DMS 273 (cell line): ENCODE results near the gene TBCCD1.
"Not testable (repeated sequence)": the region's sequence is repeated elsewhere in the genome, so short reads cannot be mapped to it uniquely, and the experiment has no call there.

Experiments used
- DNase-seq: peaks from one replicate; lab custom pipeline; 2025; ENCODE audit not compliant: unreplicated experiment; lab: John Stamatoyannopoulos, UW

TBCCD1 gene

DNA sequence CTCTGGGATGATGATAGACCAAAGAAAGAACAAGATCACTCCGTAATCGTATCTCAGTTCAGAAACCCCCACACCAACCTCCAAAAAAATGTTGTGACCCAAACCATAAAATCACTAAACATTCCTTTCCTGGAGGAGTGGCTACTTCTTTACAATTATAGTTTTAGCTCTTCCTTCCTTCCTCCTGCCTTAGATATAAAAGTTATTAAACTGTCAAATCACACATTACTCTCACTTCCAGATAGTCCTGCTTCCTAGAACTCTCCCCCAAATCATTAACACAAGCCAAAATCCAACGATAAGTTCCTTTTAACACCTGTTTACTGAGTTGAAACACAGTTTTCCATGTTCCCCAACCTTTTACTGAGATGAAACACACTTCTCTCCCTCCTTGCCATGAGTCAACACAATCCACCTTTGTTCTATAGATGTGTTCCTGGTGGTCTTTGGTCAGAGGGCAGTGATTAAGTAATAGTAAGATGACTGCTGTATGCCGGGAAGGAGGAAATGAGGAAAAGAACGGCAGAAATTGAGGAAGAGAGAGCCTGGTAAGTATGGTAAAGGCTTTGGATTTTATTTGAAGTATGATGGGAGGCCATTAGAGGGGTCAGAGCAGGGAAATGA is 14.6 kb downstream of the TBCCD1 start:
- DNase-seq = no peak

DNA sequence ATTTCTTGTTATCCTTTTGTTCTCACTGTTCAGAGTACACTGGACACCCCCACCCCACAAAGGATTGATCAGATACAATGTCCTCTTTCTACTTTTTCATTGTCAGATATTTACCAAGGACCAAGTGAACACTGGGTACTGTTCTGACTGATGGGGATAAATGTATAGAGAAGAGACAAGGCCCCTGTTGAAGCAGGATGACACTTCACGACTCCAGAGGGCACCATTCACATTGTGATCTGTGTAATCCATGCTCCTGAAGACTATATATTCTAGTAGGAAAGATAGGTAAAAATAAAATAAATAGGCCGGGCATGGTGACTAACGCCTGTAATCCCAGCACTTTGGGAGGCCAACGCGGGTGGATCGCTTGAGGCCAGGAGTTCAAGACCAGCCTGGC is 15.8 kb downstream of the TBCCD1 start:
- DNase-seq = no peak

DNA sequence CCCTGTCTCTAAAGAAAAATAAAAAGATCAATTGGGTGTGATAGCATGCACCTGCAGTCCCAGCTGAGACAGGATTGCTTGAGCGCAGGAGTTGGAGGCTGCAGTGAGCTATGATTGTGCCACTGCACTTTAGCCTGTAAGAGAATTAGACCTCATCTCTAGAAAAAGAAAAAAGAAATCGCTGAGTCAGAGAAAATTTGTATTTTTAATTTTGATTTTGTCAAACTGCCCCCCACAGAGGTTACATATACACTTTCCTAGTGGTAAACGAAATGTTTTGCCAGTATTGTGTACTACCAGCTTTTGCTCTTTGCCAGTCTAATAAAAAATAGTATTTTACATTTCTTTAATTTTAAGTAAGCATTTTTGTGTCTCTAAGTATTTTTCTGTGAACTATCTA is 17.6 kb downstream of the TBCCD1 start:
- no peak for DNase-seq

DNA sequence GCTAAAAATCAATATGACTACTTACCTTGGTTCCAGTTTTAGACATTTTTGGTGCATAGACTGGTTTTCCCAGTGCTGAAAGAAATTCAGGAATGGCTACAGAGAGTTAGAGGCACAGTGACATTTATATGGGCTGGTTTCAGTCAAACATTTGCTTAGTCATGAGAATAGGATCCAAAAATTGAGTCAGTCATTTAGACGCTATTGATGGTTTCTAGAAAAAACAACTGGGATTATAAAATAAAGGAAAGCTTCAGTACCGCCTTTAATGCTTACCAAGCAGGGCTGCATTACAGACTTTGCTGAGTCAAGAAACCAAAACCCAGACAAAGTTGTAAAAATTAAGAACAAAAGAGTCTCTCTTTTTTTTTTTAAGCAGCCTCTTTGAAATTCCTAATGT is 22.9 kb downstream of the TBCCD1 start, which contains the start of gene CRYGS:
Gene CRYGS (minus strand): TSS at position 100 of the 400 bp plus-strand sequence. CDS start 54 bp downstream, at position 46.
- DNase-seq = no peak

DNA sequence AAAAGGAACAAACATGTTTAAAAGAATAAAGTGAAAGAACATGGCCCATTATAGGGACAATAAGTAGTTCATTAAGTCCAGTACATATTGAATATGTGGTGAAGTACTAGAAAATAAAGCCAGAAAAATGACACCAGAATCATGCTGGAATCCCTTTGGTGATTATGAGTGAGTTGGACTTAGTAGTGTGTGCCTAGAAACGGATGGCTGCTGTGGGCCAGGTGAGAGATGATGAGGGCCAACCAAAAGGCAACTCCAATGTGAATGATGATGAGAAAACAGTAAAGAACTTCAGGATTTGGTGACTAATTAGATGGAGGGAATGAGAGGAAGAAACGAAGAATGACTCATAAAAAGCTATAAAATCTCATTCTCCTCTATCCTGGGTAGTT is 26.3 kb downstream of the TBCCD1 start:
- DNase-seq = no peak

DNA sequence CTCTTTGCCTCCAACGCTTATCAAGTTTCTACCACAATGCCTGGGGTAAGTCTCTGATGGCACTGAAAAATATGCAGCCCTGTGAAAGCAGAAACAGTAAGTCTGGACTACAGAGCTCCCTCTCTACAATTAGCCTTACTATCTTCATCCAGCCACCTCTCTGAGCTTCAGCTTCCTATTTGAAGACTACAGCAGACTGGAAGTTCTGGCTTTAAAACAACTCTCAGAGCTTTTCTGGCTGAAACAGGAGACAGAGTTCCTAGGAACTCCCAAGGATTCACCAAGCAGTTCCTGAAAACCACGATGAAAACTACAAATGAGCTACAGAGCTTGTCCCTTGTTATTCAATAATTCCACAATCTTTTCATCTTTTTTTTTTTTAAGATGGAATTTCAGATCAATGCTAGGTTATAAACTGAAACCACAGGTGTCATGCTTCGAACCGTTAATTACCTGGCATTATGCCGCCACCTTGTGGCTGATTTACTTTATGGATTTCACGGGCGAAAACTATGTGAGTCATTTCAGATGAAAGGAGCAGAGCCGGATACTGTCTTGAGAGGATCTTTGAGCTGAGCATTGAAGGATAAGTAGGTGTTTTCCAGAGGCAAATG is 26.8 kb downstream of the TBCCD1 start:
- peak; percentile 93 for DNase-seq

DNA sequence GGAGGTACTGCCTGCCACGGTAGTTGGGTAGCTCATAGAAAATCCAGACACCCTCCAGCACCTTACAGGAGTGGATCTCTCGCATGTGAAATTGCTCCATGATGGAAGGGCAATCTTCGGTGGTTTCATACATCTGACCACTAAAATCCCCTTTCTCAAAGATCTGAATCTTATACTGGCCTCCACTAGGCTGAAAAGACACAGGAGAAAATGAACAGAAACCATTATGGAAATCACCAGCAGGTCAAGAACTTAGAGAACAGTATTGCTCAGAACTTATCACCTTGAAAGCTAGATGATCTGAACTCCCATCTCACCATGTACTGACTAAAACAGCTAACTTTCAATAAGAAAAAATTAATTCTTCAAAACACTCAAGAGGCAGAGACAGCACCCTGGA is 28.4 kb downstream of the TBCCD1 start:
- no peak for DNase-seq

DNA sequence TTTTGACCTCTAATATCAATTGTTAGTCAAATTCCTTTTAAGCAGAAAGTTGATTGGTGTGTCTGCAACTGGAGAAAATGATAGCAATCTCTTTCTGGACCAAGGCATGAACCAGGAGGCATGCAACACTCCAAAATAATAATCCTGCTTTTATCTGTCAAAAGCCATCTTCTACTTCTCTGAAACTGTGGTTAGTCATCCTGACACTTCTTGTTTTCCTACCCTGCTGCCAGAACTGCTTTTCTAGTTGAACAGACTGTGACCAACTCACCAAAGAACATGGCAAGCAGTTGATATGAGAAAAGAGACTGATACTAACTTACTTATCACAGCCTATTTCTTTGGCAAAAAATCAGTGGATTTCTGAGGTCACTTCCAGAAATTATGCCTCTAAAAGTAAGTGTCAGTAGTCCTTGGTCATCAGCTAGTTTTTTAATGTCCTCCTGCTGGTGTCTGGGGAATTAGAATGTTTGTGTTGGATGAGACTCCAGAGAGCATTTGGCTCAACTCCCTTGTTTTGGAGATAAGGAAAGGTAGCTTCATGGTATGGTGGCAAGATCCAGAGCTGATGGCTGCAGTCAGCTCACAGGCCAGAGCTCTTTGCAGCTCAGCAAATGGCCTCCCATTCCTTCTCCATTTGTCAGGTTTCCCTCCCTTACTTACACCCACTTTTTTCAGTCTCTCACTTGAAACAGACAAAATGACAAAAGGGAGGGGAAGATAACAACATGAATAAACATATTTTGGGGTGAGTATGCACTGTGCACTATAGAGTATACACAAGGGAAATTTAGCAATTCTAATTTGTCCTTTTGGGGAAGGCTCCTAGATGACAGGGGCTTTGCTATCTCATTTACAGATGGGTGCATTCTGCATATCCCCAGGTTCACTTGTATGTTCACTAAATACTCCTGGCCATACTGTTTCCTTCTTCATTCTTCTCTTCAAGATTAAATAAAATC is 30.0 kb downstream of the TBCCD1 start:
- DNase-seq = peak; percentile 33

DNA sequence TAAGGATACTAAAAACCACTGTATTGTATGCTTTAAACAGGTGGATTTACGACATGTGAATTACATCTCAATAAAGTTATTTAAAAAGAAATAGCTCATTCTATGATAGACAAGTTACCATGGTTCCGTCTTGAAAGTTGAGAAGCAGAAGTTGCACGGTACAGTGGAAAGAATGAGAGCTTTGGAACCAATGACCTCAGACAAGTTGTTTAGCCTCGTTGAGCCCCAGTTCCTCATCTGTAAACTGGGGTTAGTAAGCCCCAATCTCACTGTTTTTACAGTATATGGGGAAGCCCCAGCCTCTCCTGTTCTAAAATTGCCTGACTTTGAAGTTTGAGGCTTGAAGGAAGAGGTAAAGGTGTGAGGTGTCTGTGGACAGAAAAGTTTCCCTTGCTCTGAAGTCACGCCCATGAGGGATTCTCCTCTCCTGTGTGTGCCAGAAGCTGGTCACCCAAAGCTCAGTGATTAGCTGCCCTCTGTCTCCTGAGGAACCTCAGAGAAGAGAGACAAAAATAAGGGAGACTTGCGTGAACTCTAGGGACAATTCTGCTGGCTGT is 32.9 kb downstream of the TBCCD1 start:
- DNase-seq = no peak

DNA sequence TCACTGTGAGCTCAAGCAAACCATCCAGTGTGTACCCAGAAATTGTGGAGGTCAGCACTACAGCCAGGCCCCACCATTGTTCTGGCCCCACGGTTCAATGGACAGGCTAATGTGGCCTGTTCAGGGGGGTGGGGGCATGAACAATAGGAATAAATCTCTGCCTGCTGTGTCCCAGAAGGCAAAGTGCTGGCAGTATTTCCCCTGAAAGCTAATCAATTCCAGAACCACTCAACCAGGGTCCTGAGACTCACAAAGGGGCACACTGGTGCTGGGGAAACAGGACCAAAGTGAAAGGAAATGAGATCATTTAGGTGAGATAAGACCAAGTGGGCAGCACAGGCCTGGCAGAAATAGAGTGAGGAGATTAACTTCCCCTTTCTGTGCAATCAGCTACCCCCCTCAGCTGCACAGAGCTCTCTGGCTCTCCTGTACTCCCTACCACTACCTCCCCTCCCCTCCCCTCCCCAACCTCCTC is 34.5 kb downstream of the TBCCD1 start:
- DNase-seq = no peak

DNA sequence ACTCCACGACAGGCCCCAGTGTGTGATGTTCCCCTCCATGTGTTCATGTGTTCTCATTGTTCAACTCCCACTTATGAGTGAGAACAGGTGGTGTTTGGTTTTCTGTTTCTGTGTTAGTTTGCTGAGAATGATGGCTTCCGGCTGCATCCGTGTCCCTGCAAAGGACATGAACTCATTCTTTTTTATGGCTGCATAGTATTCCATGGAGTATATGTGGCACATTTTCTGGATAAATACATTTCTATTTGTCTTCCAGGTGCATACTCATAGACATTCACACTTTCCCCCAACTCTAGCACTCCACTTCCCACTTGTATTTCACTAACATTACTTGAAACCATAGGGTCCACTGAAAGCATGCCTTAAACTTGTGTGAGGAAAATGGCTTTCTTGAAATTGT is 35.4 kb downstream of the TBCCD1 start:
- DNase-seq = not testable (repeated sequence)

DNA sequence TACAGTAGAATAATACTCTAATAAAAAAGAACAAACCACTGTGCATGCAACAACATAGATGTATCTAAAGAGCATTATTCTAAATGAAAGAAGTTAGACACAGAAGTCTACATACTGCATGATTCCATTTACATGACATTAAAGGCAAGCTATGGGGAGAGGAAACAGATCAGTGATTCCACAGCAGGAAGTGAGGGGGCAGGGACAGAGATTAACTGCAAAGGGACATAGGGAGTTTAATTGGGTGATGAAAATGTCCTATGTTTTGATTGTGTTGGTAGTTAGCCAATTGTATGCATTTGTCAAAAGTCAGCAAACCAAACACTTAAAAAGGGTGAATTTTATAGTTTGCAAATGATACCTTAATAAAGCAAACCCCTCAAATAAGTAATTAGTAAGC is 36.7 kb downstream of the TBCCD1 start:
- DNase-seq = peak; percentile 38

DNA sequence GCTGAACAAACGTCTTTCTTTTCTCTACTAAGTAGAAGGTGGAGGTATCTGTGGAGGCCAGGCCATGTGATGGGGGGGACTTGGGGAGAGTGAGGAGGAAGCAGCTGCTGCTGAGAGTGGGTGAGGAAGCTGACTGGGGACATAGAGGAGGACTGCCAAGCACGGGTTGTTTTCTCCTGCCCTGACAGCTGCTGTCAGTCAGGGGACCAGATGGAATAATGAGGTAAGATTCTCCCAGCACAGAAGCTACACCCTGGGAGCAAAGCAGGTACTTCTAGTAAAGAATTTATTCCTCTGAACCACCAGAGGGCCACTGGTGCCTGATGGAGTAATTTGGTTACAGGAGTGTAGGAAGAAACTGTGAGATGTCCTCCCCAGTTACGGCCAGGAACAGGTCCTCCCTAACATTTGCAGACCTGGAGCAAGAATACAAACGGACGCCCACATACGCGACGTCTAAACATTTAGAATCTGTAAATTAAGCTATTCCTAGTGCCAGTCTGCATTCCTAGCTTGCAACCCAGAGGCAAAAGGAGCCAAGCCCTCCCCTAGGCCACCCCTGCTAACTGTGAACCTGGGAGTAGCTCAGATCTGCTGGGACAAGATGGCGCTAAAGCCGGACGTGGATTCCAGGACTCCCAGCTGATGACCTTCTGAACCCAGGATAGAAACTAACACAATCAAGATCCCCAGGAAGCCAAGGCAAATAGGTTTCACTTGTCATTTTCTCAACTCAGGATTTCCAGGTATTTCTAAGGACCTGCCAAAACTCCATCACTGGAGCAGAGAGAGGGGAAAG is 37.7 kb downstream of the TBCCD1 start:
- peak; percentile 98 for DNase-seq

DNA sequence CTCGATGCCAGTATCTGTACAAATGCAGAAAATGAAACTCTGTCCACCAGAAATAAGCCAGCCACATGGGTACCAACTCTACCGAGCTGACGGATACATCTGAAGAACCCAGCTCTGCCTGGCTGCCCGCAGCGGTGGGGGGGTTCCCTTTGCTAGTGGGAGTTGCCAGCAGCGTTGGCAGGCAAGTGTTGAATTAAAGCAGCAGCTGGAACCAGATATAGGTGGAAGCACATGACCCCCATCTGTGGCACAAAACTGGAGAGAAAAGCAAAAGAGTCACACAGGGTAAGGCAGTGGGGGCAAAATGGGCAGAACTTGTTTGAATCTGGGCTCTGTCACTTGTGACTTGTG is 40.9 kb downstream of the TBCCD1 start:
- peak; percentile 98 for DNase-seq

DNA sequence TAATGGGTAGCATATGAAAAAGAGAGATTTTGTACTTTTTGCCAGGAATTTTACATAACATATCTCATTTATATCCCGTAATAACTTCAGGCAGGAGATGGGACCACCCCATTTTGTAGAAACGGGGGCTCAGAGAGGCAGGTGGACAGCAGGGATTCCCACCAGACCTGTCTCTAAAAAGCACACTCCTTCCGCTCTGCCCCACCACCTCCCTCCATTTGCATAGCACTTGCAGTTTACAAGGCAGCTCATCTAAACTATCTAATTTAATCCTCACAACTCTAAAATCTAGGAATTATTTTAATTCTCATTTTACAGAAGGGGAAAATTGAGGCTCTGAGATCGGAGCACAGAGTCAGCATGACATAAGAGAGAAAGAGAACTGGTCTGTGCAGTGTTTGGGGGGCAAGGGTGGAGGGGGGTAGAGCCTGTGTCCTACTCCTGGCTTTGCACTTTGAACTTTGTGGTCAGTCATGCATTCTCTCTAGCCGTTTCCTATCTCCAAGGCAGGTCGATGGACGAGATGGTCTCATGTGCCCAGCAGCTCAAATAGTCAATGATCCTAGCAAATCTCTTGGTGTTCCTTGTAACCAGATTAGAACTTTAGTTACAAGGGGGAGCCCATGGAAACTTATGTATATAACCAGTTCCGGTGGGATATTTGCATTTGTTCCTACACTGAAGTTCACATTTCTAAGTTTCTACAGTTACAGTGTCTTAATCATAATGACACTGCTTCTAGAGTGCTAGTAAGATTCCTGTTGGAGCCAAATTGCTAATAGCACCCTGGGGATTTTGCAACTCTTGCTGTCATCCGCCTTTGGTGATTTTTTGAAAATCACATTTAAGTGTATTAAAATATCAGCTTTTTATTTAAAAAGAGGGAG is 41.5 kb downstream of the TBCCD1 start:
- DNase-seq = peak; percentile 81

DNA sequence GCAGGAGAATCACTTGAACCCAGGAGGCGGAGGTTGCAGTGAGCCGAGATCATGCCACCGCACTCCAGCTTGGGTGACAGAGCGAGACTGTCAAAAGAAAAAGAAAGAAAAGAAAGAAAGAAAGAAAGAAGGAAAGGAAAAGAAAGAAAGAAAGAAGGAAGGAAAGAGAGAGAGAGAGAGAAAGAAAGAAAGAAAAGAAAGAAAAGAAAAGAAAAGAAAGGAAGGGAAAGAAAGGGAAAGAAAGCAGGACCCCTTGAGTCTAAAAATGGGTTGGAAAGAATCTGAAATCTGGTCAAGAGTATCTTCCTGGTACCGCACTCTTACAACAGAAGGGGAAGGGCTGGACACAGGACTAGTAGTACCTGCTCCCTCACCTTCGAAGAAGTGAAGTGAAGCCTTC is 42.5 kb downstream of the TBCCD1 start:
- DNase-seq = no peak

DNA sequence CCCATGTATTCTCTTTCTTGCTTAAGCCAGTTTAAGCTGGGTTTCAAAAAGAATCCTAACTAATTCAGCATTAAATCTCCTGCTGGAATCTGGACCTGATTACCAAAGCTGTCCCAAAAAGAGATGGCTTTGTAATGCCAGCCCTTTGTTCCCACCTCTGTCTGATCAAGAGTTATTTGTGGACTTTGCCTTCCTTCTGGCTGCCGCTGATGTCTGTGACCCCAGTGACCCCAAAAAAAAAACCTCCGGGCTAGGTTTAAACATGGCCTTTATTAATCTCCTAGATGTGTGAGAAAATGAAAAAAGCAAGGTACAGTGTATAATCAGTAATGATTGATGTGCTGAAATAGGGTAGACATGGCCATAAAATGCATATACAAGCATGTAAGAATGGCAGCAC is 43.7 kb downstream of the TBCCD1 start:
- no peak for DNase-seq

DNA sequence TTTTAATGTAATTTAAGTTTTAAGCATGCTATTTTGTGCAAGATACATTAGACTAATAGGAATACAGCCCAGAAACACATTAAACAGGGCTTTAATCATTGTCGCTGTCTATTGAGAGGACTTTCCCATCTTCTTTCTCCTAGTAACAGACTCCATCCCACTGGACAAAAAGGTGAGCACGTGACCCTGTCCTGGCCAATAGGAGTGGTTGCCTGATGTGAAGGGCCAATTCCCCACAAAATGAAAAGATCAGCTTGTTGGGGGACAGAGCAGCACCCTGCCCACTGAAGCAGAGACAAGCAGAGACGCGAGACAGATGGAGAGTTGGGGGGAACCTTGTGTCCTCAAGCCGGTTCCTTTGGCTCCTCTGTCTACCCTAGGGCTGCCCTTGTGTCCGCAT is 44.1 kb downstream of the TBCCD1 start:
- DNase-seq = no peak

DNA sequence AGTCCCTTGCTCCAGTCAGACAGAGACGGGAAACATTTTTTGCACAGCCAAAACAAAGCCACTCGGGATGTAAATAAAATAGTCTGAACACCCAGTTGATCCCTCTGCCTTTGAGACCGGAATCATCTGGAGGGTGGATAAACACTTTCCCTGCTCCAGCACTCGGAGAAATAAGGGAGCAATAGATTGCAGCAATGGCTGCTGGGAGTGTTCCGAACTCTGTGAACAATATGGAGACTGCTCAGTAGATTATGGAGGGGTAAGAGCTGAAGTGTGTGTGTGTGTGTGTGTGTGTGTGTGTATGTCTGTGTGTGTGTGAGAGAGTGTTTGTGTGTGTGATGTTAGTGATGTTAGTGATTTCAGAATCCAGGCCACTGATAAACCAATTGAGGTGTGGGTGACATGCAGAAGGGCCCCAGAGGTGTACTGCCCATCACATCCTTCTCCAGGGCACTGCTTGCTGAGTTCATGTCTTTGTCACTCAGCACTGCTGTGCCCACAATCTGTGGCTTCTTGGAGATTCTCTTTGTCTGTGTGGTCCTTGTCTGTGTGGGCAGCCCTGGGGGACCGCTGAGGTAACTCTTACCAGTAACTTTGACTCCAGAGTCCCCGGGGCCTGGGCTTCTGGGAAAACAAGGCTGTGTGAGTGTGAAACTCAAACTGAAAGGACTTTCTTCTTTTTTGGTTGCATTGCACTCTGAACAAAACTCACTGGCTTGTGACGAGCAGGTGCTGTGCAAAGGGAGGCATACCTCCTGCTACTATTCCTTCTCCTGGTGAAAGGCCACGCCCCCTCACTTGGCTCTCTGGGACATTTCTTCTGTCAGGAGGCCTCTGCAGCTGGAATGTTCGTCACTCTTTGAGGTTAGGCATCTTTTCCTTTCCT is 45.9 kb downstream of the TBCCD1 start:
- DNase-seq = peak; percentile 62
